ENCODE measurements around the gene SLC35F1.
"Not testable (repeated sequence)": the region's sequence is repeated elsewhere in the genome, so short reads cannot be mapped to it uniquely, and the experiment has no call there.

Gene SLC35F1

GRCh38 chr6:117928833-117929232, 21.8 kb downstream of the SLC35F1 start:
- no peak for DNase-seq

GRCh38 chr6:117929501-117929900, 22.4 kb downstream of the SLC35F1 start:
- no peak for DNase-seq

GRCh38 chr6:117930645-117931044, 23.6 kb downstream of the SLC35F1 start:
- no peak for DNase-seq

GRCh38 chr6:117932001-117932400, 24.9 kb downstream of the SLC35F1 start:
- no peak for DNase-seq

- DNase-seq: no peak
These were observed 25.6 kb downstream of the SLC35F1 start for GRCh38 chr6:117932676-117933075.

- DNase-seq: no peak
These were observed 26.4 kb downstream of the SLC35F1 start for GRCh38 chr6:117933471-117933870.

- DNase-seq: no peak
These were observed 31.4 kb downstream of the SLC35F1 start for GRCh38 chr6:117938311-117938995.

GRCh38 chr6:117947234-117947633, 40.2 kb downstream of the SLC35F1 start:
- DNase-seq: no peak

- no peak for DNase-seq
These were observed 44.7 kb downstream of the SLC35F1 start for GRCh38 chr6:117951783-117952182.

- no peak for DNase-seq
These were observed 48.7 kb downstream of the SLC35F1 start for GRCh38 chr6:117955684-117956256.

GRCh38 chr6:117956386-117956785, 49.3 kb downstream of the SLC35F1 start:
- no peak for DNase-seq

- no peak for DNase-seq
These were observed 51.5 kb downstream of the SLC35F1 start for GRCh38 chr6:117958536-117958935.

- DNase-seq: no peak
These were observed 53.8 kb downstream of the SLC35F1 start for GRCh38 chr6:117960877-117961276.

GRCh38 chr6:117961301-117961700, 54.2 kb downstream of the SLC35F1 start:
- DNase-seq: no peak

- DNase-seq: not testable (repeated sequence)
These were observed 58.7 kb downstream of the SLC35F1 start for GRCh38 chr6:117965763-117966162.

GRCh38 chr6:117971637-117972036, 64.6 kb downstream of the SLC35F1 start:
- DNase-seq: no peak

GRCh38 chr6:117974914-117975627, 68.0 kb downstream of the SLC35F1 start:
- DNase-seq: no peak

- peak; percentile 52 for DNase-seq
These were observed 69.1 kb downstream of the SLC35F1 start for GRCh38 chr6:117976030-117976651.

GRCh38 chr6:117985916-117986315, 78.9 kb downstream of the SLC35F1 start:
- DNase-seq: no peak

- no peak for DNase-seq
These were observed 79.3 kb downstream of the SLC35F1 start for GRCh38 chr6:117986396-117986795.

GRCh38 chr6:117989086-117989485, 82.0 kb downstream of the SLC35F1 start:
- DNase-seq: no peak

- no peak for DNase-seq
These were observed 83.1 kb downstream of the SLC35F1 start for GRCh38 chr6:117990151-117990550.

GRCh38 chr6:117992856-117993255, 85.8 kb downstream of the SLC35F1 start:
- DNase-seq: no peak

GRCh38 chr6:118012944-118013343, 105.9 kb downstream of the SLC35F1 start:
- DNase-seq: no peak

Data from CD4-positive, alpha-beta T cell treated with Interleukin-17A for 1 hour (primary cell).